Measurements from ENCODE around the gene ATP1A1.

The ATP1A1 gene

DNA sequence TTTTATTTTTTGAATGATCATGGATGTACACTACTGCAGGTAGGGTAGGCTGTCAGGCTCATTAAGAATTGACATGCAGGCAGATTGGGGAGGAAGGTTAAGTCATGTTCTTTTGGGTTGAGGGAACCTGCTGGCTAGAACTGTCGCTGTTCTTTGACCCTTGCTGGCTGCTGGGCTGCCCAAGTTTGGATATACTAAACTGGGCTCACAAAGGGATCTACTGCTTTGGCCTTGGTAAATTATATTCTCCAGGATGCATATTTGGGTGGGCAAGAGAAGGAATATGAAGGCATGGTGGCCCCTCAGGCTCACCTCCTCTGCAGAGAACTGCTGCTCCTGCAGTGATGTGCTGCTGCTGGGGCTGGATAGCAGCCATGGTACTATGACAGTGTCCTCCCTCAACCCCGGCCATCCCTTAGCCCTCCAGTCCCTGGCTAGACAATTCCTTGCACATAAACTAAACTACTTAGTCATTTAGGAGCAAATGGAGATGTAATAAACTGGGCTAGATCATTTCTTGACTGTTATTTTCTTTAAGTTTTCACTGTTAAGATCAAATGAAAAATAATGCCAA is 6.1 kb downstream of the ATP1A1 start:
- Histone ChIP-seq H3K9me2 (ENCODE audit: low read depth, low read length) (no peaks in the 10 kb centered on the region), H3K4me3 (ENCODE audit: low read depth, low read length, poor library complexity, severe bottlenecking) (no peak overlapping the region), H3K36me3 (ENCODE audit: insufficient read depth, low read length) (peaks cover 5% of the 10 kb centered on the region; the same call in 1 of the 2 replicates), H3K27ac (ENCODE audit: low read depth, low read length, poor library complexity, severe bottlenecking) (no peak overlapping the region), H3K27me3 (ENCODE audit: insufficient read depth, low read length) (no peaks in the 10 kb centered on the region), H3K4me2 (ENCODE audit: low read length) (no peak overlapping the region), H2AFZ (ENCODE audit: low read length) (no peak overlapping the region), H3K79me2 (ENCODE audit: insufficient read depth, low read length) (peaks cover 55% of the 10 kb centered on the region), H4K20me1 (ENCODE audit: insufficient read depth, low read length) (no peaks in the 10 kb centered on the region), H3K9me3 (ENCODE audit: low read length) (no peaks in the 10 kb centered on the region), H3F3A (ENCODE audit: insufficient read depth, low read length) (no peaks in the 10 kb centered on the region), H3K9ac (ENCODE audit: low read length) (no peak overlapping the region), H3K4me1 (ENCODE audit: insufficient read depth, low read length, severe bottlenecking) (peaks cover 43% of the 10 kb centered on the region)
- no peak for TF ChIP-seq EZH2 (IDR thresholded peaks at IDR 0.05; ENCODE audit: borderline replicate concordance, low read length)
- TF ChIP-seq, protein P1, sequence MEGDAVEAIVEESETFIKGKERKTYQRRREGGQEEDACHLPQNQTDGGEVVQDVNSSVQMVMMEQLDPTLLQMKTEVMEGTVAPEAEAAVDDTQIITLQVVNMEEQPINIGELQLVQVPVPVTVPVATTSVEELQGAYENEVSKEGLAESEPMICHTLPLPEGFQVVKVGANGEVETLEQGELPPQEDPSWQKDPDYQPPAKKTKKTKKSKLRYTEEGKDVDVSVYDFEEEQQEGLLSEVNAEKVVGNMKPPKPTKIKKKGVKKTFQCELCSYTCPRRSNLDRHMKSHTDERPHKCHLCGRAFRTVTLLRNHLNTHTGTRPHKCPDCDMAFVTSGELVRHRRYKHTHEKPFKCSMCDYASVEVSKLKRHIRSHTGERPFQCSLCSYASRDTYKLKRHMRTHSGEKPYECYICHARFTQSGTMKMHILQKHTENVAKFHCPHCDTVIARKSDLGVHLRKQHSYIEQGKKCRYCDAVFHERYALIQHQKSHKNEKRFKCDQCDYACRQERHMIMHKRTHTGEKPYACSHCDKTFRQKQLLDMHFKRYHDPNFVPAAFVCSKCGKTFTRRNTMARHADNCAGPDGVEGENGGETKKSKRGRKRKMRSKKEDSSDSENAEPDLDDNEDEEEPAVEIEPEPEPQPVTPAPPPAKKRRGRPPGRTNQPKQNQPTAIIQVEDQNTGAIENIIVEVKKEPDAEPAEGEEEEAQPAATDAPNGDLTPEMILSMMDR (IDR thresholded peaks at IDR 0.05; ENCODE audit: low read length): no peak

DNA sequence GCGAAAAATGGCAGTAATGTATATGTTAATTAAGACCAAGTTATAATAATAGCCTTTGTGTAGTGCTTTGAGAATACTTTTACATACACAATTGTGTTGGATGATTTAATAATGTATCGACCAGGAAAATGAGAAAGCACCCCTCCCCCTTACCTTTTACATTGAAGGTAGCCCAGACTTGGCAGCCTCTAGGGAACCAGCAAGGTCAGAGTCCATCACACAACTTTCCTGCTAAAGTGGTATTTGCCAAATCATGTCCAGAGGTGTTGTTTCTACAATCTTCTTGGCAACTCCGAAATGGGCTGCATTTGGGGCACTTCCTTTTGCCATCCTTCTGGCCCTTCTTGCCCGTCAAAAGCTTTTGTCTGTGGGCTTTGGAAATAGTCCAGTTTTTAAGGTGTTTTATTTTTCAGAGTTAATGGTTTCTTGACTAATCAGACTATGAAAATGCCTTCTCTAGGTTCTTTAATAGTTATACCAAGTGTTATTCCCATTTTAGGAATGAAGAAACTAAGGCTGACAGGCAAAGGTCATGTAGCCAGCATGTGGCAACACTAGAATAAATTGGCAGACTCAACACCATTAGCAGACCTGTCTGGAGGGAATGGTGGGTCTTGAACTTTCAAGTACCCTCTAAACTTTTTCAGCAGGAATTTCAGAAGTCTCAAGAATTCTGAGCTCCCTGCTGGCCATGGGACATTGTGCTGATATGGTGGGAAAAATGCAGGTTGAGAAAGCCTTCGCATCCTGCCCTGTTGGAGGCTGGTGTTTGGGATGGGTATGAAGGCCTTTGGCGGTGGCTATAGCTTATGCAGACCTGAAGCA is 6.8 kb downstream of the ATP1A1 start:
- H3K36me3 ChIP-seq (ENCODE audit: insufficient read depth, low read length): peaks cover 12% of the 10 kb centered on the region; the same call in 1 of the 2 replicates
- H3F3A ChIP-seq (ENCODE audit: insufficient read depth, low read length): no peaks in the 10 kb centered on the region
- H3K27ac ChIP-seq (ENCODE audit: low read depth, low read length, poor library complexity, severe bottlenecking): no peak overlapping the region
- no peak overlapping the region for H2AFZ ChIP-seq (ENCODE audit: low read length)
- H3K9me2 ChIP-seq (ENCODE audit: low read depth, low read length): no peaks in the 10 kb centered on the region
- H3K9me3 ChIP-seq (ENCODE audit: low read length): no peaks in the 10 kb centered on the region
- peaks cover 36% of the 10 kb centered on the region for H3K4me1 ChIP-seq (ENCODE audit: insufficient read depth, low read length, severe bottlenecking)
- H3K4me2 ChIP-seq (ENCODE audit: low read length): no peak overlapping the region
- H3K9ac ChIP-seq (ENCODE audit: low read length): no peak overlapping the region
- peaks cover 55% of the 10 kb centered on the region for H3K79me2 ChIP-seq (ENCODE audit: insufficient read depth, low read length)
- no peaks in the 10 kb centered on the region for H3K27me3 ChIP-seq (ENCODE audit: insufficient read depth, low read length)
- H3K4me3 ChIP-seq (ENCODE audit: low read depth, low read length, poor library complexity, severe bottlenecking): no peak overlapping the region
- TF ChIP-seq, protein P1 (IDR thresholded peaks at IDR 0.05; ENCODE audit: low read length): no peak
- no peak for TF ChIP-seq EZH2 (IDR thresholded peaks at IDR 0.05; ENCODE audit: borderline replicate concordance, low read length)
- no peaks in the 10 kb centered on the region for H4K20me1 ChIP-seq (ENCODE audit: insufficient read depth, low read length)

DNA sequence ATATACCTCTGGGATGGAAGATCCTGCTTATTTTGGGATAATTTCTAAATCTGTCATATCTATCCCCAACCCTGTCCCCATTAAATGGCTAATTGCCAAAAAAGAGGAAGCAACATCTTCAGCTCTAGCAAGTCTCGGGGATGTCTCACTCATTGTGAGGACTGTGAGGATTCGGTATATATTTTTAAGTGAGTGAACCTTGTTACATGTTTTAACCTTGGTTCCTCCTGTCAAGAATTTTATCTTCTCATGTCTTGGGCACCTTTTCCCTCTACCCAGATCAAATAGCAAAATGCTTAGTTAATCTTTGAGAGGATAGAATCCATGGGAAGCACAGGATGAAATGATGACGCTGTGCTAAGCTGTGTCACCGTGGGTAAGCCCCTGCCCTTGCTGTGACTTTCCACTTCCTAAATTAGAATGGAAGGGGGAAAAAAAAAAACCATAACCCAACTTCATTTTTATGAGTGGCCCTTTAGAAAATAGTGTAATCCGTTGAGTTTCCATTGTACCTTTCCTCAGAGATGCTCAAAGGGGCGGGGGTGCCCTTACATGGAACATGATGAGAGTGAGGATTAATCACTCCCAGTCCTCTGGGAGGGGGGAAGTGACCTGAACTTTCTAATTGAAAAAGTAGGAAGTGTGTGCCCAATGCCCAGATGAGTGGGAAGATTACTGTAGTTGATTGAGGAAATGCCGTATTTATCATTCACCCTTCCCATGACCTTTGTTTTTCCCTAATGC is 7.6 kb downstream of the ATP1A1 start:
- Histone ChIP-seq H3K27me3 (ENCODE audit: insufficient read depth, low read length) (no peaks in the 10 kb centered on the region), H3K4me1 (ENCODE audit: insufficient read depth, low read length, severe bottlenecking) (peaks cover 28% of the 10 kb centered on the region), H3F3A (ENCODE audit: insufficient read depth, low read length) (no peaks in the 10 kb centered on the region), H3K27ac (ENCODE audit: low read depth, low read length, poor library complexity, severe bottlenecking) (no peak overlapping the region), H3K9ac (ENCODE audit: low read length) (no peak overlapping the region), H3K4me2 (ENCODE audit: low read length) (no peak overlapping the region), H3K79me2 (ENCODE audit: insufficient read depth, low read length) (peaks cover 53% of the 10 kb centered on the region), H3K9me2 (ENCODE audit: low read depth, low read length) (no peaks in the 10 kb centered on the region), H4K20me1 (ENCODE audit: insufficient read depth, low read length) (no peaks in the 10 kb centered on the region), H3K4me3 (ENCODE audit: low read depth, low read length, poor library complexity, severe bottlenecking) (no peak overlapping the region), H3K9me3 (ENCODE audit: low read length) (no peaks in the 10 kb centered on the region), H3K36me3 (ENCODE audit: insufficient read depth, low read length) (peaks cover 20% of the 10 kb centered on the region; the same call in 1 of the 2 replicates), H2AFZ (ENCODE audit: low read length) (no peak overlapping the region)
- TF ChIP-seq EZH2 (IDR thresholded peaks at IDR 0.05; ENCODE audit: borderline replicate concordance, low read length): no peak
- TF ChIP-seq, protein P1 (IDR thresholded peaks at IDR 0.05; ENCODE audit: low read length): no peak
